Left lobe of liver (tissue), 2 donors: ENCODE results near the gene MELTF. TPM values are rescaled to one million over a fixed set of nuclear protein-coding genes. Genes with fewer than 3 reads are reported as not detected.
A peak's percentile ranks its signal among the peaks of the same experiment; 100 is the strongest.

Experiments
- ATAC-seq: fragments of 200-7000 bp; cut with Tn5 transposase; one replicate; pipeline ENCODE4 v1.9.1; 2020; ENCODE audit warnings: mild to moderate bottlenecking, moderate library complexity
- DNase-seq: peaks from one replicate; pipeline ENCODE4 v3.0.0-alpha.2; 2020; ENCODE audit warnings: low spot score
- total RNA-seq: library from RNA; stranded (reverse); gene quantifications from one replicate; pipeline ENCODE4 v1.2.1, GENCODE V29; 2021
- donor health status: DM: no; HTN: no; CAD: no; lungs with moderate emphysema.
- donor health status: DM: no; HTN: yes; CAD: no.

MELTF gene
- total RNA-seq, 1 donor from 2014 or later, result 0.70 TPM

- no peak for DNase-seq
- no peak for ATAC-seq
Observed at GRCh38 chr3:196970547-196971093, 59.0 kb downstream of the MELTF start.

- peak; percentile 70 for DNase-seq
- ATAC-seq, result peak; percentile 90
Observed at GRCh38 chr3:196969660-196970546, 59.7 kb downstream of the MELTF start.

GRCh38 chr3:196969134-196969659 is 60.4 kb downstream of the MELTF start:
- peak; percentile 35 for ATAC-seq
- peak; percentile 58 for DNase-seq

GRCh38 chr3:196968233-196969133 is 61.1 kb downstream of the MELTF start, which contains the start of gene PIGZ:
PIGZ (minus strand) TSS chr3:196968833; CDS start chr3:196952031, 16,802 bp downstream.
- ATAC-seq (peak; percentile 85), DNase-seq (peak; percentile 63)

- ATAC-seq (no peak), DNase-seq (no peak)
Observed at GRCh38 chr3:196967412-196968232, 62.0 kb downstream of the MELTF start.

GRCh38 chr3:196966526-196967401 is 62.9 kb downstream of the MELTF start:
- DNase-seq, result no peak
- no peak for ATAC-seq

GRCh38 chr3:196965804-196966173 is 63.8 kb downstream of the MELTF start:
- DNase-seq (no peak), ATAC-seq (no peak)

GRCh38 chr3:196965112-196965803 is 64.4 kb downstream of the MELTF start:
- no peak for DNase-seq
- no peak for ATAC-seq

GRCh38 chr3:196963631-196963953 is 66.0 kb downstream of the MELTF start:
- DNase-seq (no peak), ATAC-seq (no peak)

- DNase-seq, result no peak
- no peak for ATAC-seq
Observed at GRCh38 chr3:196962930-196963630, 66.5 kb downstream of the MELTF start.

- ATAC-seq, result no peak
- no peak for DNase-seq
Observed at GRCh38 chr3:196962108-196962929, 67.3 kb downstream of the MELTF start.

GRCh38 chr3:196954832-196955231 is 74.8 kb downstream of the MELTF start:
- DNase-seq, result no peak
- no peak for ATAC-seq

Other genes with a start within 250 kb of the MELTF start
- 12.2 TPM for gene SENP5, start 161.9 kb downstream of the MELTF start, total RNA-seq
- gene NCBP2, start 87.3 kb downstream of the MELTF start, total RNA-seq, result 16.0 TPM
- gene PIGZ, start 61.0 kb downstream of the MELTF start, total RNA-seq, result 3.8 TPM